H9 (cell line): ENCODE measurements around the gene TAF8. TPM values are rescaled to one million over a fixed set of nuclear protein-coding genes. Genes with fewer than 3 reads are reported as not detected.

ENCODE experiments used
- DNase-seq: peaks from one replicate; pipeline ENCODE4 v3.0.0-alpha.2; 2017
- H2AFZ ChIP-seq: one replicate; pipeline ENCODE4 v1.6.1; 2013; ENCODE audit warnings: mild to moderate bottlenecking, low read length, control low read depth, moderate library complexity
- H2AK5ac ChIP-seq: 2 replicates; pipeline ENCODE4 v1.6.1; 2013; ENCODE audit warnings: low read length, control low read depth, mixed read lengths; ENCODE audit not compliant: insufficient read length
- H2BK120ac ChIP-seq: one replicate; pipeline ENCODE4 v1.6.1; 2013; ENCODE audit warnings: low read depth, mild to moderate bottlenecking, low read length, control low read depth, inconsistent platforms; ENCODE audit not compliant: poor library complexity, severe bottlenecking
- H2BK12ac ChIP-seq: 2 replicates; pipeline ENCODE4 v1.6.1; 2013; ENCODE audit warnings: low read length, control low read depth, mixed read lengths, low read depth; ENCODE audit not compliant: insufficient read length
- H2BK15ac ChIP-seq: 2 replicates; pipeline ENCODE4 v1.6.1; 2013; ENCODE audit warnings: low read depth, low read length, control low read depth
- H2BK20ac ChIP-seq: one replicate; pipeline ENCODE4 v1.6.1; 2013; ENCODE audit warnings: low read depth, mild to moderate bottlenecking, low read length, control low read depth, inconsistent platforms; ENCODE audit not compliant: poor library complexity, severe bottlenecking
- H2BK5ac ChIP-seq: 2 replicates; pipeline ENCODE4 v1.6.1; 2013; ENCODE audit warnings: low read length, control low read depth, mixed read lengths; ENCODE audit not compliant: insufficient read length
- H3K14ac ChIP-seq: 2 replicates; pipeline ENCODE4 v1.6.1; 2013; ENCODE audit warnings: low read length, control low read depth; ENCODE audit not compliant: insufficient read depth
- H3K18ac ChIP-seq: 2 replicates; pipeline ENCODE4 v1.6.1; 2013; ENCODE audit warnings: low read depth, mild to moderate bottlenecking, mixed read lengths, low read length, control low read depth; ENCODE audit not compliant: insufficient read length
- H3K23ac ChIP-seq: 2 replicates; pipeline ENCODE4 v1.6.1; 2013; ENCODE audit warnings: low read length, control low read depth, mixed read lengths, low read depth; ENCODE audit not compliant: insufficient read length
- H3K23me2 ChIP-seq: 2 replicates; pipeline ENCODE4 v1.6.1; 2013; ENCODE audit warnings: low read depth, mild to moderate bottlenecking, mixed read lengths, low read length, control low read depth; ENCODE audit not compliant: insufficient read length, poor library complexity, severe bottlenecking
- H3K27ac ChIP-seq: 2 replicates; pipeline ENCODE4 v1.5.1; 2013; ENCODE audit warnings: low read length, control low read depth, mixed read lengths, low read depth; ENCODE audit not compliant: insufficient read length
- H3K27me3 ChIP-seq: 2 replicates; pipeline ENCODE4 v1.6.1; 2013; ENCODE audit warnings: low read length, control low read depth, inconsistent platforms; ENCODE audit not compliant: insufficient read depth
- H3K4ac ChIP-seq: 2 replicates; pipeline ENCODE4 v1.6.1; 2013; ENCODE audit warnings: low read depth, mild to moderate bottlenecking, control low read depth, inconsistent platforms, low read length, moderate library complexity
- H3K4me1 ChIP-seq: 2 replicates; pipeline ENCODE4 v1.6.1; 2013; ENCODE audit warnings: low read length, control low read depth, inconsistent platforms; ENCODE audit not compliant: insufficient read depth
- H3K4me2 ChIP-seq: 2 replicates; pipeline ENCODE4 v1.6.1; 2013; ENCODE audit warnings: low read length, control low read depth, mixed read lengths; ENCODE audit not compliant: insufficient read length, insufficient read depth
- H3K56ac ChIP-seq: 2 replicates; pipeline ENCODE4 v1.6.1; 2013; ENCODE audit warnings: low read depth, mild to moderate bottlenecking, mixed read lengths, low read length, control low read depth; ENCODE audit not compliant: insufficient read length
- H3K79me1 ChIP-seq: 2 replicates; pipeline ENCODE4 v1.6.1; 2013; ENCODE audit warnings: low read depth, mild to moderate bottlenecking, moderate library complexity, low read length, control low read depth, inconsistent platforms; ENCODE audit not compliant: insufficient read depth, poor library complexity, severe bottlenecking
- H3K79me2 ChIP-seq: 2 replicates; pipeline ENCODE4 v1.6.1; 2013; ENCODE audit warnings: low read length, control low read depth, inconsistent platforms; ENCODE audit not compliant: insufficient read depth
- H3K9ac ChIP-seq: 2 replicates; pipeline ENCODE4 v1.6.1; 2013; ENCODE audit warnings: low read length, control low read depth, mixed read lengths; ENCODE audit not compliant: insufficient read length; ENCODE audit errors: extremely low read depth
- H3K9me3 ChIP-seq: one replicate; pipeline ENCODE4 v1.6.1; 2013; ENCODE audit warnings: low read depth, low read length, inconsistent platforms; ENCODE audit not compliant: control insufficient read depth
- H3T11ph ChIP-seq: one replicate; pipeline ENCODE4 v1.6.1; 2013; ENCODE audit warnings: mild to moderate bottlenecking, low read length, control low read depth, inconsistent platforms
- H4K20me1 ChIP-seq: one replicate; pipeline ENCODE4 v1.6.1; 2013; ENCODE audit not compliant: control insufficient read depth, insufficient read length, insufficient read depth
- H4K5ac ChIP-seq: 2 replicates; pipeline ENCODE4 v1.6.1; 2013; ENCODE audit warnings: low read depth, mild to moderate bottlenecking, mixed read lengths, low read length, control low read depth; ENCODE audit not compliant: insufficient read length
- H4K8ac ChIP-seq: replicated peaks from 2 replicates; pipeline ENCODE4 v1.6.1; 2013; ENCODE audit warnings: low read length, control low read depth, mixed read lengths, low read depth; ENCODE audit not compliant: insufficient read length
- H4K91ac ChIP-seq: 2 replicates; pipeline ENCODE4 v1.6.1; 2013; ENCODE audit warnings: low read depth, mild to moderate bottlenecking, moderate library complexity, mixed read lengths, low read length, control low read depth; ENCODE audit not compliant: insufficient read length
- H3K27ac Mint-ChIP-seq, 3 experiments: 2 replicates in 2 of 3; 3 replicates in 1 of 3; pipeline ENCODE4 v1.8.0; 2020 to 2021; ENCODE audit warnings: mixed read lengths in 3 of 3, mild to moderate bottlenecking in 1 of 3, moderate library complexity in 1 of 3
- H3K27me3 Mint-ChIP-seq: 2 replicates; pipeline ENCODE4 v1.8.0; 2021; ENCODE audit warnings: low read depth, mild to moderate bottlenecking, moderate library complexity, mixed read lengths
- H3K36me3 Mint-ChIP-seq, 3 experiments: 2 replicates in 2 of 3; 3 replicates in 1 of 3; pipeline ENCODE4 v1.8.0; 2020 to 2021; ENCODE audit warnings: low read depth in 3 of 3, mixed read lengths in 3 of 3; ENCODE audit not compliant: insufficient read depth in 1 of 3
- H3K4me1 Mint-ChIP-seq, 2 experiments: 2 replicates each; pipeline ENCODE4 v1.8.0; 2020; ENCODE audit warnings: mixed read lengths in 2 of 2
- H3K4me3 Mint-ChIP-seq, 2 experiments: 2 replicates in 1 of 2; 3 replicates in 1 of 2; pipeline ENCODE4 v1.8.0; 2020 to 2021; ENCODE audit warnings: mild to moderate bottlenecking in 2 of 2, mixed read lengths in 2 of 2, moderate library complexity in 1 of 2
- H3K9me3 Mint-ChIP-seq, 2 experiments: 2 replicates in 1 of 2; 3 replicates in 1 of 2; pipeline ENCODE4 v1.8.0; 2020; ENCODE audit warnings: mild to moderate bottlenecking in 2 of 2, mixed read lengths in 2 of 2, moderate library complexity in 1 of 2
- CTCF ChIP-seq: fragments of 200-600 bp; sonication (generic); conservative IDR thresholded peaks from 3 replicates; pipeline ENCODE4 v1.8.0; 2021; ENCODE audit warnings: antibody characterized with exemption, mild to moderate bottlenecking
- WGBS: extraction: QIAGEN DNeasy Blood & Tissue Kit; methylation state at CpG from one replicate; pipeline ENCODE4 v1.1.7; 2013; ENCODE audit warnings: missing lambda C conversion rate, low lambda C conversion rate, mixed read lengths; ENCODE audit not compliant: insufficient read length; ENCODE audit errors: extremely low coverage; 5-methylcytosine and 5-hydroxymethylcytosine counted together
- total RNA-seq: library from RNA; stranded (reverse); gene quantifications from 2 replicates; pipeline ENCODE4 v1.2.1, GENCODE V29; 2021

The TAF8 gene
- total RNA-seq, 1 experiment from 2014 or later, result 30.4 TPM

GRCh38 chr6:42049116-42049809 is 1.1 kb upstream of the TAF8 start:
- no peak overlapping the region for H2BK15ac ChIP-seq
- H3K9ac ChIP-seq, result no peak overlapping the region
- no peak overlapping the region for H2BK5ac ChIP-seq
- peaks cover 3% of the 10 kb centered on the region; the same call in 1 of the 2 replicates for H3K4me1 ChIP-seq
- H3K27me3 ChIP-seq, result peaks cover 46% of the 10 kb centered on the region
- no peak overlapping the region for H3K27ac ChIP-seq
- no peaks in the 10 kb centered on the region for H3K79me1 ChIP-seq
- no peak overlapping the region for H2BK12ac ChIP-seq
- H2AFZ ChIP-seq, result no peak overlapping the region
- Mint-ChIP-seq H3K27ac (no peak overlapping the region; a peak in 1 of 7 replicates), H3K27me3 (peaks cover 57% of the 10 kb centered on the region), H3K4me3 (peak overlapping the region; percentile 95 to 96), H3K9me3 (no peaks in the 10 kb centered on the region; a peak in 1 of 5 replicates), H3K36me3 (peaks cover 12 to 26% (median 25%) of the 10 kb centered on the region in 3 experiments; a peak in 6 of 7 replicates), H3K4me1 (peaks cover 31 to 38% of the 10 kb centered on the region in 2 experiments)
- H2BK120ac ChIP-seq, result no peak overlapping the region
- no peaks in the 10 kb centered on the region for H3K9me3 ChIP-seq
- peaks cover 2% of the 10 kb centered on the region for H4K20me1 ChIP-seq
- H2AK5ac ChIP-seq, result no peak overlapping the region
- WGBS, result no CpG with 5 or more reads among the region's 36 CpGs
- no peak overlapping the region for H4K91ac ChIP-seq
- no peak overlapping the region for H3K18ac ChIP-seq
- TF ChIP-seq CTCF, result no peak
- no peak overlapping the region for H3T11ph ChIP-seq
- H3K4ac ChIP-seq, result no peak overlapping the region; the same call in 1 of the 2 replicates
- no peak overlapping the region for H3K56ac ChIP-seq
- DNase-seq, result no peak
- H3K23me2 ChIP-seq, result peaks cover 15% of the 10 kb centered on the region
- no peak overlapping the region for H2BK20ac ChIP-seq
- H3K14ac ChIP-seq, result no peak overlapping the region
- H3K23ac ChIP-seq, result no peak overlapping the region
- H3K4me2 ChIP-seq, result peak overlapping the region; percentile 66
- no peak overlapping the region for H4K8ac ChIP-seq
- H3K79me2 ChIP-seq, result no peaks in the 10 kb centered on the region
- no peak overlapping the region for H4K5ac ChIP-seq
